PC-3 (cell line): ENCODE data around the gene FBXO31. TPM values are rescaled to one million over a fixed set of nuclear protein-coding genes. Genes with fewer than 3 reads are reported as not detected.
A peak's percentile ranks its signal among the peaks of the same experiment; 100 is the strongest.

Experiments
- ATAC-seq: fragments of 200-7000 bp; cut with Tn5 transposase; 2 replicates; pipeline ENCODE4 v1.9.1; 2020; ENCODE audit warnings: mild to moderate bottlenecking, moderate library complexity
- BruUV-seq: library from RNA; stranded (reverse); fragments of 400-500 nt; replicated peaks from 2 replicates; lab custom pipeline; 2021; lab: Mats Ljungman, UMichigan
- CTCF ChIA-PET: fragments of 300-600 bp; sonication (Branson Sonifier 250); formaldehyde crosslinking; loops from one replicate; lab custom pipeline; 2022; ENCODE audit warnings: antibody characterized with exemption; lab: Charles Lee
- POLR2A ChIA-PET: fragments of 300-600 bp; sonication (Branson Sonifier 250); formaldehyde crosslinking; loops from one replicate; lab custom pipeline; 2022; ENCODE audit warnings: antibody characterized with exemption; ENCODE audit not compliant: unreplicated experiment; lab: Charles Lee
- DNase-seq: peaks from one replicate; pipeline ENCODE4 v3.0.0-alpha.2; 2015
- H2AFZ ChIP-seq: fragments of 300-600 bp; sonication (generic); 2 replicates; pipeline ENCODE4 v1.6.0; 2016; ENCODE audit warnings: antibody characterized with exemption, low read length
- H3F3A ChIP-seq: fragments of 300-600 bp; sonication (generic); one replicate; pipeline ENCODE4 v1.6.0; 2017; ENCODE audit warnings: antibody characterized with exemption, low read length, control low read depth, mild to moderate bottlenecking; ENCODE audit not compliant: unreplicated experiment
- H3K27ac ChIP-seq: fragments of 300-600 bp; sonication (generic); 2 replicates; pipeline ENCODE4 v1.5.1; 2016; ENCODE audit warnings: mild to moderate bottlenecking, low read length
- H3K27me3 ChIP-seq: fragments of 300-600 bp; sonication (generic); 2 replicates; pipeline ENCODE4 v1.6.1; 2016; ENCODE audit warnings: low read length, mixed read lengths
- H3K36me3 ChIP-seq: fragments of 300-600 bp; sonication (generic); 2 replicates; pipeline ENCODE4 v1.6.1; 2016; ENCODE audit warnings: low read depth, mixed run types, low read length, mixed read lengths
- H3K4me1 ChIP-seq: fragments of 300-600 bp; sonication (generic); 2 replicates; pipeline ENCODE4 v1.5.1; 2016; ENCODE audit warnings: low read length; ENCODE audit not compliant: insufficient read depth
- H3K4me2 ChIP-seq: fragments of 300-600 bp; sonication (generic); 2 replicates; pipeline ENCODE4 v1.6.0; 2016; ENCODE audit warnings: low read length
- H3K4me3 ChIP-seq: fragments of 300-600 bp; sonication (generic); 2 replicates; pipeline ENCODE4 v1.5.1; 2016; ENCODE audit warnings: mild to moderate bottlenecking, low read length, mixed read lengths
- H3K79me2 ChIP-seq: fragments of 300-600 bp; sonication (generic); 2 replicates; pipeline ENCODE4 v1.6.1; 2017; ENCODE audit warnings: low read length, mixed read lengths
- H3K9ac ChIP-seq: fragments of 300-600 bp; sonication (generic); 2 replicates; pipeline ENCODE4 v1.6.0; 2016; ENCODE audit warnings: mild to moderate bottlenecking, low read length
- H3K9me2 ChIP-seq: fragments of 300-600 bp; sonication (generic); replicated peaks from 2 replicates; pipeline ENCODE4 v1.6.1; 2016; ENCODE audit warnings: mixed run types, low read length, mixed read lengths
- H3K9me3 ChIP-seq: fragments of 300-600 bp; sonication (generic); 2 replicates; pipeline ENCODE4 v1.6.1; 2016; ENCODE audit warnings: low read length, mixed read lengths
- H4K20me1 ChIP-seq: fragments of 300-600 bp; sonication (generic); 2 replicates; pipeline ENCODE4 v1.6.1; 2016; ENCODE audit warnings: low read length, mixed read lengths
- CTCF ChIP-seq: fragments of 300-600 bp; sonication (generic); conservative IDR thresholded peaks from 2 replicates; pipeline ENCODE4 v1.5.1; 2017; ENCODE audit warnings: antibody characterized with exemption, low read depth, mild to moderate bottlenecking, low read length
- EZH2 ChIP-seq: fragments of 300-600 bp; sonication (generic); IDR thresholded peaks from one replicate; pipeline ENCODE4 v1.6.1; 2017; ENCODE audit warnings: antibody characterized with exemption, mild to moderate bottlenecking, low read length; ENCODE audit not compliant: unreplicated experiment
- EZH2phosphoT487 ChIP-seq: fragments of 300-600 bp; sonication (generic); IDR thresholded peaks from 2 replicates; pipeline ENCODE4 v1.6.1; 2018; ENCODE audit warnings: mild to moderate bottlenecking, antibody characterized with exemption, low read length, borderline replicate concordance
- intact Hi-C: fragments of 100-400 bp; cut with micrococcal nuclease; formaldehyde crosslinking; loops from 2 replicates; pipeline ENCODE4 v1.9.0; 2023
- total RNA-seq: library from RNA; depleted of rRNA; stranded (reverse); fragments of >200 nt; gene quantifications from 2 replicates; pipeline ENCODE4 v1.2.3, GENCODE V29; 2014

Gene FBXO31
- total RNA-seq, 1 experiment from 2014 or later, result 14.8 TPM

- Histone ChIP-seq H3K9me3 (no peaks in the 10 kb centered on the region), H3K4me2 (no peak overlapping the region), H3K79me2 (no peaks in the 10 kb centered on the region), H3K36me3 (no peaks in the 10 kb centered on the region), H3K4me3 (no peak overlapping the region), H3K4me1 (no peaks in the 10 kb centered on the region), H2AFZ (no peak overlapping the region), H3K9me2 (no peaks in the 10 kb centered on the region), H4K20me1 (no peaks in the 10 kb centered on the region), H3K27ac (no peak overlapping the region), H3F3A (no peaks in the 10 kb centered on the region), H3K9ac (no peak overlapping the region), H3K27me3 (no peaks in the 10 kb centered on the region)
- ChIA-PET POLR2A (no interaction called here), CTCF (no interaction called here)
- intact Hi-C loops, result no loop called here
- ATAC-seq (no peak), DNase-seq (no peak)
- TF ChIP-seq EZH2phosphoT487, result no peak
- TF ChIP-seq EZH2, result no peak
- no peak for TF ChIP-seq CTCF
- no TSS peak for BruUV-seq
Measured at GRCh38 chr16:87286839-87287626, 96.5 kb downstream of the FBXO31 start.

- Histone ChIP-seq H3K9ac (no peak overlapping the region), H3F3A (no peaks in the 10 kb centered on the region), H3K27ac (no peak overlapping the region), H3K4me1 (no peaks in the 10 kb centered on the region), H3K79me2 (no peaks in the 10 kb centered on the region), H3K27me3 (no peaks in the 10 kb centered on the region), H3K36me3 (no peaks in the 10 kb centered on the region), H3K4me3 (no peak overlapping the region), H2AFZ (no peak overlapping the region), H3K4me2 (no peak overlapping the region), H3K9me2 (no peaks in the 10 kb centered on the region), H4K20me1 (no peaks in the 10 kb centered on the region), H3K9me3 (no peaks in the 10 kb centered on the region)
- no peak for DNase-seq
- ATAC-seq, result no peak
- no peak for TF ChIP-seq EZH2phosphoT487
- TF ChIP-seq CTCF, result no peak
- TF ChIP-seq EZH2, result no peak
- BruUV-seq, result no TSS peak
- intact Hi-C loops, result no loop called here
- ChIA-PET POLR2A (no interaction called here), CTCF (no interaction called here)
Measured at GRCh38 chr16:87284183-87284582, 99.4 kb downstream of the FBXO31 start.

GRCh38 chr16:87279094-87279658 is 104.4 kb downstream of the FBXO31 start:
- Histone ChIP-seq H3F3A (no peaks in the 10 kb centered on the region), H3K27me3 (no peaks in the 10 kb centered on the region), H3K4me1 (no peaks in the 10 kb centered on the region), H2AFZ (0 out of 2 replicates have a peak overlapping the region, but pooled peaks have one; percentile 27), H3K36me3 (no peaks in the 10 kb centered on the region), H4K20me1 (no peaks in the 10 kb centered on the region), H3K79me2 (no peaks in the 10 kb centered on the region), H3K9me3 (no peaks in the 10 kb centered on the region), H3K9ac (no peak overlapping the region), H3K4me3 (no peak overlapping the region), H3K4me2 (peak overlapping the region; percentile 59; the same call in 1 of the 2 replicates), H3K9me2 (no peaks in the 10 kb centered on the region), H3K27ac (no peak overlapping the region)
- ChIA-PET CTCF (interaction anchor here (0.6 to 0.8 kb wide), 6 partner anchors 52 to 715 kb away, joined by 3 to 4 read pairs (median 3); no protein-coding TSS in a partner anchor), POLR2A (no interaction called here)
- peak; percentile 14; the same call in 1 of the 2 replicates for ATAC-seq
- DNase-seq, result no peak
- BruUV-seq, result no TSS peak
- TF ChIP-seq CTCF, result no peak
- no peak for TF ChIP-seq EZH2
- no peak for TF ChIP-seq EZH2phosphoT487
- intact Hi-C loops, result loop anchor here (2.0 kb wide), 3 partner anchors 72 to 216 kb away; no protein-coding TSS in a partner anchor
